CD4-positive, alpha-beta T cell treated with Interleukin-15 for 1 hour (primary cell): ENCODE data around the gene NUP133.
"Not testable (repeated sequence)": the region's sequence is repeated elsewhere in the genome, so short reads cannot be mapped to it uniquely, and the experiment has no call there.

ENCODE experiments used
- DNase-seq: peaks from one replicate; pipeline ENCODE4 v3.0.0-alpha.2; 2020

NUP133 gene

DNA sequence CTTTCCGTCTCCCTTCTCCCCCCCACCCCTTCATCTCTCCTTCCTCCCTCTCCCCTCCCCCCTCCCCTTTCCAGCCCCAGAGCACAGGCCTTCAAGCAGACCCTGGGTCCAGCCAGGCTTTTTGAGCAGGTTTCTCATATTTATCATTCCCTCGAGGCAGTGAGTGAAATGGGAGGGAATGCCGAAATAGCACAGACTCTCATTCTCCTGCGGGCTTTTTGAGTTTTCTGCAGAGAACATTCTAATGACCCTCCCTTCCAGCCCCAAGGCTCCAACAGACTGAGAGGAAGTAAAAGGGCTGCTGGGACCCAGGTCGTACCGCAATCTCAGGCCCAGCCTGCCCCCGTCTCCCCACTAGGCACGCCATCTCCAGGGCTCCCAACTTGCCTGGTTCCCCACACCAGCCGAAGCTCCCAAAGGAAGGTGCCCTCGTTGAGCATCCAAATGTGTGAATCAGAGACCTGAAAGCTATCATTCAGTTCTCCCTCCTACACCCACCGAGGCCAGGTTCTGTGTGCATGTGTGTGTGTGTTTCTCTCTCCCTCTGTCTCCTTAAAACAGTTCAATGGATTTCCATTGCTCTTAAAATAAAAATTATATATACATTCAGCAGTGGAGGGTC, 96.6 kb downstream of the NUP133 start:
- no peak for DNase-seq

DNA sequence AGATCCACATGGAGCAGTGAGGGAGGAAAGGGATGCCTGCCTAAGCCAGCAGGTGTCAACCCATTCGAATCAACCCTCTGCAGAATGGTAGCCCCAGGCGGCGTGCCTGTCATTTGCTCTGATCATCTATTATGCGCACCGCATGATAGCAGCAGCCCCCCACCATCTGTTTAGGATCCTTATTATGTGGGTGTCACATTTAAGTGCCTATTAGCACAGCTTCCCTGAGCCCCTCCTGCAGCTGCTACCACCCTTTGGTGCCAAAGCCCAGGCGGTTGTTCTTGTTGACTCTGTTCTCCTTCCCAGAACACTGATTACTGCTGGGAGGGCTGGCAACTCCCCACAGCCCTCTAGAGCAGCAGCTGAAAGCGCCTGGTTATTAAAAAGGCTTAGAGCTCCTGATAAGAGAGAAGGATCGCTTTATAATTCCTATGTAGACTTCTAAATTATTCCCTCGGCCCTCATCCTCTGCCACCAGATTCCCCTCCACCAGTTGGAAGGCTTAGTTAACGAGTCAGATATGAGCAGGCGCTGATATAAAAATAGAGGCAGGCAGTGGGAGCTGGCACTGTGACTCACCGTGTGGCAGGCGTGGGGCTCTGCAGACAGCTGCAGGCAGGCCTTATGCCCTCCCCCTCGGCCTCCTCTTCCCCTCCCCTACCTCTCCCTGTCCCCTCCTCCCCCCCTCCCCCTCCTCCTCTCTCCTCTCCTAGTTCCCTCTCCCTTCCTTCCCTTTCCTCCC, 97.3 kb downstream of the NUP133 start:
- no peak for DNase-seq

DNA sequence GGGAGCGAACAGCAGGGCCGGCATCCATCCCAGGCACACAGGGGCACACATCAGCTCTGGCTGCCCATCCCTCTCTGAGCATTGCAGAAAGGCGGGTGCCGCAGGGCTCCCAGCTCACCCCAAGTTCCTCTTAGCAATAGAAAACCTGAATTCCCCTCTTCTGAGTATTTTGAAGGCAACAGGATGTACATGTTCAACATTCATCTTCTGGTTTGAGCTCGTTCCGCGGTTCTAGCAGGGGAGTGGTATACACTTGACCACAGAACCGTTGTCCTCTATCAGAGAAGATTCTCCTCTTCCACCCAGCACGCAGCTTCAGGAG, 97.8 kb downstream of the NUP133 start:
- DNase-seq = no peak

DNA sequence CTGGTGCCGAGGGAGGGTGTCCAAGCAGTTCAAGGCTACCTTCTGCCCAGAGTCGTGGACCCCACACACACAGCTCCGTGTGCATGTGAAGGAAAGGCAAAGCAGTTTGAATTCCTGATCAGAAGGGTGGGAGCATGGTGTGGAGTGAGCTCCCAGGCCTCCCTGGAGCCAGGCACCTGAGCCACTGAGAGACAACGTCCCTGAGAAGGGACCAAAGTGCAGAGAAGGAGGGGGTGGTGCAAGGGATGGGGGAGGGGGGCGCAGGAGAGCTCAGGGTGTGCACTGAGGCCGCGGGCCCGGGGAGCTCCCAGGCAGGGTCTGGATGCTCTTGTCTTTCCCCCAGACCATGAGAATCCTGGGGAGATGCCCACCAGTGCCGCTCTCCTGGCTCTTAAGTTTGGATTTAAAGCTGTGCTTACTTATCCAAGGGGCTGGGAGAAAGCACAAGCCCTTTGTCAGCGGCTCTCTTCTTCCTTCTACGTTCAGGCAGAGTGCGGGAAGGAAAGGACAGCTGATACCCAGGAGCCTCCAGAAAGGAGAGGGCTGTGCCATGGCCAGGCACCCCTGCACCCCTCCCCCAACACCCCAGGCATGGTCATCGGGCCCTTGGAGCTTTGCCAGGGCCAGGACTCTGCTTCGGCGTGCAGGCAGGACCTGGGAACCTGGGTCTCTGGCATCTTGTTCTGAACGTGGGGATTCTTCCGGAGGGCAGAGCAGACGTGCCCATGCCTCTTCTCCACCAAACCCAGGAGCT, 98.3 kb downstream of the NUP133 start:
- no peak for DNase-seq

DNA sequence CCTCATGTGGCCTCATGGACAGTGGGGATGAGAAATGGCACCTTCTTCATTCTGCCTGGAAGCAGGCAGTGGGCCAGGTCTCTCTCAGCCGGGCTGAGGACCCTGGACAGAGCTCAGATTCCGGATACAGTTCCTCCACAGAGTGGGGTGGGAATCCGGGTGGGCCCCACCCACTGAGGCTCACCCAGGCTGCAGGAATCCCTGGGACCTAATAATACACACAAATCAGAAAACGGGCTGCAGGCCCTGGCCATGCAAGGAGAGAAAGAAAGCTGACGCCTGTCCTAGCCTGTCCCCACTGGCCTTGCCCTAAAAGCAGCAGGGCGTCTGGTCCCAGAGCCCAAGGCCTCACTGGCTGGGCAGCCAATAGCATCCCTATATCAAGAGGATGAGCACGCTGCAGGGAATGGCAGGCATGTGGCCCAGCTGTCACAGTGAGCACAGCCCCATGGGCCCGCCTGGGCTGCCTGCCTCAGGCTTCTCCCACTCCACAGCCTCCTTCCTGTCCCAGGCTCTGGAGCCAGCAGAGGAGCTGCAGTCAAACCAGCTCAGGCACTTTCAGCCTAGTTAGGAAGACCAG, 99.6 kb downstream of the NUP133 start:
- DNase-seq = no peak

DNA sequence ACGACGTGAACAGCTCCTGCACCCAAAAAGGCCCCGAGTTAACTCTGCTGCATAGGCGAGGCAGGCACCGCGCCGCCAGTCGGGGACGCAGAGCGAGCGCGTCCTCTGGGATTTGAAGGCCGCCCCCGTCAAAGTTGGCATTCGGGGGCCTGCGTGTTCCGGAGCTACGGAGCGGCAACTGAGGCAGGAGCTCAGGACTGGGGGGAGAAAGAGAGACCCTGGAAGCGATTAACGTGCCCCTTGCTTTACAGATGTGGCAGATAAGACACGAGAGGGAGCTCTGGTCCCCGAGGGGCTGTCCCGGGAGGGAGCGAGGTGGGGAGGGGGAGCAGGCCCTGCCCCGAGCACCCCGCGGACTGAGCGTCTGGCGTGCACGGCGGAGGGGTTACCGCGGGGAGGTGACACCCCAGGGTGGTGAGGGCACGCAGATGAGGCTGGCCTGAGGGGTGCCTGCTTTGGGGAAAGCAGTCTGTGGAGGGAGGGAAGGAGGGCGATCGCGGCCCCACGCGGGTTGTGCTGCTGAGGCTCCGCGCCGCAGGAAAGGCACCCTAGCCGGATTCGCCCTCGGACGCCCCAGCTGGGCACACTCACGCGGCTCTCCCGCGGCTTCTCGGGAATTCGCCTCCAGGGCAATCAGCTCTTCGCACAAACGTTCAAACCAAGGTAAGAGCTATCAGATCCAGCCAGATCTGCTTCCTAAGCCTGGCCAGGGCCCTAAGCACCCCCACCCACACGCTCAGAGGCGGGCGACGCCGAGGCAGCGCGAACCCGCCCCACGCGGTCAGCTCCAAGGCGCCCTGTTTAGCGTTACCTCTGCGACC, 100.7 kb downstream of the NUP133 start:
- no peak for DNase-seq

DNA sequence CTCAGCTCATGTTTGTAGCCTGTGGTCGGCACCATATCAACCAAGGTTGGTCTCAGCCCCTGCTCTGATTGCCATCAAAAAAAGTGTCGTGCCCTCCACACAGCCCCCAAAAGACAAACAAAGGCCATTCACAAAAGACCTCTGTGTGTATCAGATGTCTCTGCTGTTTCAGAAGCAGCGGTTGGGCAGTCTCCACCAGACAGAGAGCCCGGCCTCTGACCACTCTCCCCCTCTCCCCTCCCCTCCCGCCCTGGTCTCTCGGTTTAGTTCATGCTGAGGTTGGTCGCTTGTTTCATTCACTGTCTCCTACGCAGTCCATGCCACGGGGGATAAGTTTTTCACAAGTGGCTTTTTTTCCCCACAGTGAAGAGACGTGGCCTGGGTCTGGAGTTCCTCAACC, 101.3 kb downstream of the NUP133 start:
- DNase-seq = no peak

DNA sequence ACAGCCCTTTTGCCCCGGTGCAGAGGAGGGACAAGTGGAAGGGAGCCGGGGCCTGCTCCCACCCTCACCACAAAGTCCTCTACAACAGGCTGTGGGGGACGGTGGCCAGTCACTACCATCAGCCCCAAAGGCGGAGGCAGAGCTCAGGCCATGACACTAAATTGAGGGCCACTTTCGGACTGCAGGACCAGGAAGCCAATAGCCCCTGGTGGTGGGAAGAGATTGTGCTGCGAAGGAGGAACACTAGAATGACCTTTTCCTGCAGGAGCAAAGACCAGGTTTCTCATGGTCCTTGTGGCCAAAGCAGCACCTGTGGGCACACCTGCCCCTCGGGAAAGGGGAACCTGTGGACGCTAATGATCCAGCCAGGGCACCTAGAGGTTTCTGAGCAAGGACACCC, 104.6 kb downstream of the NUP133 start:
- DNase-seq = no peak

DNA sequence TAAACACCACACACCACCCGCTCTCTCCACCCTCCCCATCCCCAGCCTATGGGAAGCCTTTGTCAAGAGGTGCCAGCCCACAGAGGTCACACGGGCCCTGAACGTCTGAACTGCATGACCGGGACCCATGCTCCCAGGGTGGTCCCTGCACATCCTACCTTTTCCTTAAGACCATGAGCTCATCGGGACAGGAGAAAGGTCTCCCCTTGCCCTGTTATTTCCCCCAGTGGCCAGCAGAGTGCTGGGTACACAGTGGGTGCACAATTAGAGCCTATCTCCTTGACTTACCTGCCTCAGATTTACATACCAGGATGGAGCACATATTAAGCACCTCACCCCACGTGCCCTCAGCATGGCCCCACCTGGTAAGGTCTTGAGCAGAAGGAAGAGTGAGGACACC, 105.1 kb downstream of the NUP133 start:
- no peak for DNase-seq

DNA sequence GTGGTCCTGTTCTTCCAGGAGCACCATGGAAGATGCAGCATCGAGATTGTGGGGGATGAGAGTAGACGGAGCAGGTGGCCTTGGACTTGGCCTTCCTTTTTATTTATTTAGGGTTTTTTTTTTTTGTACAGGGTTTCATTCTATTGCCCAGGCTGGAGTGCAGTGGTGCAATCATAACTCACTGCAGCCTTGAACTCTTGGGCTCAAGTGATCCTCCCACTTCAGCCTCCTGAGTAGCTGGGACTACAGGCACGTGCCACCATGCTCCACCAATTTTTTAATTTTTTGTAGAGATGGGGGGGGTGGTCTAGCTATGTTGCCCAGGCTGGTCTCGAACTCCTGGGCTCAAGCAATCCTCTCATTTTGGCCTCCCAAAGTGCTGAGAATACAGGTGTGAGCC, 105.8 kb downstream of the NUP133 start:
- not testable (repeated sequence) for DNase-seq

DNA sequence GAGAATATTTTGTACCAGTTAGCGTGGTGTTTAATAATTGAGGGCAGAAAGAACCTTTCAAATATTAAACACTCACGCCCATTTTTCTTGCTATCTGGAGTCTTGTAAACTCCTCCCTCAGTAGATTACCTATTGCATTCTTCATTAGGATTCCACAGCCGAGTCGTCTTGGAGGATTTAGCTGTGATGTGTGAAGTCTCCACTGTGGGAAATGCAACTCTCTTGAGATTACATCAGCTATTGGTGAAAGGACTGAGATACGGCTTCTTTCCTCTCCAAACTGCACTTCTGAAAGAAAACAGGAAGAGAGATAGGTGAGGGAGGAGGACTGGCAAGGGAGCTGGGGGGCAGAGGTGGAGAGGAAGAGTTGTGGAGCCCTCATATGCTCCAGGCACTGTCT, 110.4 kb downstream of the NUP133 start:
- no peak for DNase-seq

DNA sequence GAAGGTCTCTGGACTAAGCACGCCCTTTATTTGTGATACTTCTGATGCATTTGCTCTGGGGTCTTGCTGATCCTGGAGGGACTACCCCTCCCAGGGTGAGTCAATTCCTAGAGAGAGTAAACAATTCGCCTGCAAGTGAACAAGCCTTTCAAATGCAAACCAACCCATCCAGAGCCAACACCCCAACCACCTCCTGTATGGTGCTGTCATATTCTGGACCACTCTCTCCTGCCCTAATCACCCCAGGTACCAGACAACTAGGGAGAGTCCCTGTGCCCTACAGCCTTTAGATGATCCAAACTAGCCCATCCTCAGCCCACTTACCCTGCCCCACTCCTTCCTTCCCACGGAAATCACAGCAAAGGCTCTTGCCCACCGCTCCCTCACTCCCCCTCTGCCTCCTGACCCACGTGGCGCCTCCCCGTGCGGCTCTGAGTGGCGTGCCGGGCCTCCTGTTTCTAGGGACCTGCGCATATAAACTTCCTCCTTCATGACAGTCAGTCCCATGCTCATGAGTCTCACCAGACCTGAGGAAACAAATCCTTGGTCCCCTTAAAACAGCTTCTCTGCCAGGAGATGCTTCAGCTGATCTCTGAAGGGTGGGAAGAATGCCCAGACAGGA, 111.4 kb downstream of the NUP133 start:
- no peak for DNase-seq

DNA sequence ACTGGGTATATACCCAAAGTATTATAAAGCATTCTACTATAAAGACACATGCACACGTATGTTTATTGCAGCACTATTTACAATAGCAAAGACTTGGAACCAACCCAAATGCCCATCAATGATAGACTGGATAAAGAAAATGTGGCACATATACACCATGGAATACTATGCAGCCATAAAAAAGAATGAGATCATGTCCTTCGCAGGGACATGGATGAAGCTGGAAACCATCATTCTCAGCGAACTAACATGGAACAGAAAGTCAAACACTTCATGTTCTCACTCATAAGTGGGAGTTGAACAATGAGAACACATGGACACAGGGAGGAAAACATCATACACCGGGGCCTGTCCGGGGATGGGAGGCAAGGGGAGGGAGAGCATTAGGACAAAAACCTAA, 113.6 kb downstream of the NUP133 start:
- DNase-seq = not testable (repeated sequence)

DNA sequence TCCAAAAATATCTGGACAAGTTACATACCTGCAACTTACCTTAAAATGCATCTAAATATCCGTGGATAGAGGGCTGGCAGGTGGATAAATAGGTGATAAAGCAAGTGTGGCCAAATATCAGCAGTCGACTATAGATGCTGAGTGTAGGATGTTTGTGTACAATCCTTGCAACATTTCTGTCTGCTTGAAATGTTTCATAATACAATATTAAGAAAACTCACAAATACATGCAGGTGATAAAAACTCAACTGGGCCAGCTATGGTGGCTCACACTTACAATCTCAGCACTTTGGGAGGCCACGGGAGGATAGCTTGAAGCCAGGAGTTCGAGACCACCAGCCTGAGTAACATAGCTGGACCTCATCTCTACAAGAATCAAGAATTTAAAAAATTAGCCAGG, 115.2 kb downstream of the NUP133 start:
- DNase-seq = no peak
